Astrocyte (in vitro differentiated cells and primary cell): ENCODE data around the gene OR52E6. TPM values are rescaled to one million over a fixed set of nuclear protein-coding genes. Genes with fewer than 3 reads are reported as not detected.
A peak's percentile ranks its signal among the peaks of the same experiment; 100 is the strongest.

Experiments used
- DNase-seq: peaks from one replicate; pipeline ENCODE4 v3.0.0-alpha.2; 2010; ENCODE audit warnings: low read depth
- FAIRE-seq: peaks from 2 replicates; lab custom pipeline; 2011; peaks lifted over from hg19 to GRCh38; lab: Jason Lieb, UNC
- H2AFZ ChIP-seq: 2 replicates; pipeline ENCODE4 v1.6.0; 2012; ENCODE audit warnings: low read depth, low read length, inconsistent platforms
- H3K27ac ChIP-seq: 2 replicates; pipeline ENCODE4 v1.5.1; 2011; ENCODE audit warnings: low read depth, low read length, inconsistent platforms
- H3K27me3 ChIP-seq: 2 replicates; pipeline ENCODE4 v1.6.0; 2011; ENCODE audit warnings: low read length, inconsistent platforms; ENCODE audit not compliant: insufficient read depth
- H3K36me3 ChIP-seq: 2 replicates; pipeline ENCODE4 v1.5.1; 2011; ENCODE audit warnings: low read length, inconsistent platforms; ENCODE audit not compliant: insufficient read depth
- H3K4me1 ChIP-seq: 2 replicates; pipeline ENCODE4 v1.5.1; 2011; ENCODE audit warnings: low read length, inconsistent platforms; ENCODE audit not compliant: insufficient read depth
- H3K4me2 ChIP-seq: 2 replicates; pipeline ENCODE4 v1.6.0; 2012; ENCODE audit warnings: low read length, inconsistent platforms
- H3K4me3 ChIP-seq: 2 replicates; pipeline ENCODE4 v1.5.1; 2011; ENCODE audit warnings: low read depth, mild to moderate bottlenecking, low read length, inconsistent platforms; ENCODE audit not compliant: insufficient read depth
- H3K79me2 ChIP-seq: 2 replicates; pipeline ENCODE4 v1.6.0; 2012; ENCODE audit warnings: mild to moderate bottlenecking, low read length, inconsistent platforms; ENCODE audit not compliant: insufficient read depth
- H3K9ac ChIP-seq: 2 replicates; pipeline ENCODE4 v1.6.0; 2012; ENCODE audit warnings: mild to moderate bottlenecking, low read length, inconsistent platforms
- H3K9me3 ChIP-seq: 2 replicates; pipeline ENCODE4 v1.5.1; 2012; ENCODE audit warnings: low read depth, mild to moderate bottlenecking, low read length, inconsistent platforms; ENCODE audit not compliant: insufficient read depth
- H4K20me1 ChIP-seq: 2 replicates; pipeline ENCODE4 v1.6.0; 2012; ENCODE audit warnings: low read length, inconsistent platforms; ENCODE audit not compliant: insufficient read depth
- H3K27ac Mint-ChIP-seq: one replicate; pipeline ENCODE4 v1.8.0; 2021; ENCODE audit warnings: mild to moderate bottlenecking, mixed read lengths; ENCODE audit not compliant: unreplicated experiment
- H3K27me3 Mint-ChIP-seq: one replicate; pipeline ENCODE4 v1.8.0; 2021; ENCODE audit warnings: low read depth, mixed read lengths; ENCODE audit not compliant: unreplicated experiment
- H3K36me3 Mint-ChIP-seq: one replicate; pipeline ENCODE4 v1.8.0; 2021; ENCODE audit warnings: low read depth, mixed read lengths; ENCODE audit not compliant: unreplicated experiment
- H3K4me1 Mint-ChIP-seq: one replicate; pipeline ENCODE4 v1.8.0; 2021; ENCODE audit warnings: low read depth, mixed read lengths; ENCODE audit not compliant: unreplicated experiment
- H3K4me3 Mint-ChIP-seq: one replicate; pipeline ENCODE4 v1.8.0; 2021; ENCODE audit warnings: mild to moderate bottlenecking, moderate library complexity, mixed read lengths; ENCODE audit not compliant: unreplicated experiment
- H3K9me3 Mint-ChIP-seq: one replicate; pipeline ENCODE4 v1.8.0; 2021; ENCODE audit warnings: mild to moderate bottlenecking, mixed read lengths; ENCODE audit not compliant: unreplicated experiment
- EZH2 ChIP-seq: IDR thresholded peaks from 2 replicates; pipeline ENCODE4 v1.6.1; 2012; ENCODE audit warnings: mild to moderate bottlenecking, low read length, inconsistent platforms; ENCODE audit not compliant: insufficient read depth
- total RNA-seq: library from RNA; stranded (reverse); gene quantifications from 2 replicates; pipeline ENCODE4 v1.2.1, GENCODE V29; 2021
- TF ChIP-seq, protein P1 (sequence below): IDR thresholded peaks from 2 replicates; pipeline ENCODE4 v1.5.1; 2011; ENCODE audit warnings: low read depth, mild to moderate bottlenecking, inconsistent platforms, low read length, moderate library complexity; ENCODE audit not compliant: insufficient read depth

Gene OR52E6
- total RNA-seq, 1 donor from 2014 or later, result not detected

DNA sequence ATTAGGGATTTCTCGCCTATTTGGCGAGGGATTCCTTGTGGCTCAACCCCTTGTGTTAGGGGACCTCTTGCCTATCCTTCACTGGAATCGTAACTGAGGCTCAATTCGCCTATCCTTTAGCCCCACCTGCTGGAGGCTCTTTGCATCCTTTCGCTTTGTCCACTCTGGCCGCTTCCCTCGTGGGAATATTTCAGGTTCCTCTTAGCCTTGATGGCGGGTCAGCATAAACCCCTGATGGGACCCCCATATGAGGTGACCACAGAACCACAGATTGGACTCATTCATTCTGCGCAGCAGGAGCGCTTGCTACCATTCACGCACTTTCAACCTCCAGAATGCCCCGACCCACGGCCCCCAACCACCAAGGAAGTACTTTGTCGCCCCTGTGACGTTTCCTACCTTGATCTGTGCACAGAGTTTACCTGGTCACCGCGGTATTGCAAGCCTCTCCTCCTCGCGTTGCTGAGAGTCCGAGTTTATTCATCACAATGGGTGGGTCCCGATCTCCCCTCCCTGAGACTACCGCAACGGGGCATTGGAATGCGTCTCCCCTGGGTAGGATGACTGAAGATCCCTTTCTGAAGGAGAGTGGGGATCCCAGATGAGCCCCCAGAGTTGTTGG, 33.1 kb downstream of the OR52E6 start, which contains the start of gene OR52N2:
Gene OR52N2 (plus strand): TSS at position 425 of the 622 bp plus-strand sequence. CDS start 11,412 bp downstream, outside the sequence.
- H3K79me2 ChIP-seq, result no peaks in the 10 kb centered on the region
- peak within 1 kb of the TSS; percentile 68 for H3K9ac ChIP-seq
- FAIRE-seq, result peak; percentile 65
- DNase-seq, result peak; percentile 28
- no peaks in the 10 kb centered on the region for H3K36me3 ChIP-seq
- peak within 1 kb of the TSS; percentile 51 for H3K4me3 ChIP-seq
- Mint-ChIP-seq H3K36me3 (no peaks in the 10 kb centered on the region), H3K27me3 (no peaks in the 10 kb centered on the region), H3K4me1 (no peaks in the 10 kb centered on the region), H3K9me3 (peaks cover 8% of the 10 kb centered on the region), H3K27ac (no peak within 1 kb of the TSS), H3K4me3 (peak within 1 kb of the TSS; percentile 46)
- TF ChIP-seq EZH2, result no peak
- TF ChIP-seq, protein P1, sequence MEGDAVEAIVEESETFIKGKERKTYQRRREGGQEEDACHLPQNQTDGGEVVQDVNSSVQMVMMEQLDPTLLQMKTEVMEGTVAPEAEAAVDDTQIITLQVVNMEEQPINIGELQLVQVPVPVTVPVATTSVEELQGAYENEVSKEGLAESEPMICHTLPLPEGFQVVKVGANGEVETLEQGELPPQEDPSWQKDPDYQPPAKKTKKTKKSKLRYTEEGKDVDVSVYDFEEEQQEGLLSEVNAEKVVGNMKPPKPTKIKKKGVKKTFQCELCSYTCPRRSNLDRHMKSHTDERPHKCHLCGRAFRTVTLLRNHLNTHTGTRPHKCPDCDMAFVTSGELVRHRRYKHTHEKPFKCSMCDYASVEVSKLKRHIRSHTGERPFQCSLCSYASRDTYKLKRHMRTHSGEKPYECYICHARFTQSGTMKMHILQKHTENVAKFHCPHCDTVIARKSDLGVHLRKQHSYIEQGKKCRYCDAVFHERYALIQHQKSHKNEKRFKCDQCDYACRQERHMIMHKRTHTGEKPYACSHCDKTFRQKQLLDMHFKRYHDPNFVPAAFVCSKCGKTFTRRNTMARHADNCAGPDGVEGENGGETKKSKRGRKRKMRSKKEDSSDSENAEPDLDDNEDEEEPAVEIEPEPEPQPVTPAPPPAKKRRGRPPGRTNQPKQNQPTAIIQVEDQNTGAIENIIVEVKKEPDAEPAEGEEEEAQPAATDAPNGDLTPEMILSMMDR, result peak; percentile 78
- H3K4me2 ChIP-seq, result peak within 1 kb of the TSS; percentile 84
- H3K27ac ChIP-seq, result no peak within 1 kb of the TSS
- H4K20me1 ChIP-seq, result no peaks in the 10 kb centered on the region
- H2AFZ ChIP-seq, result peak within 1 kb of the TSS; percentile 73
- H3K27me3 ChIP-seq, result no peaks in the 10 kb centered on the region
- no peaks in the 10 kb centered on the region for H3K9me3 ChIP-seq
- H3K4me1 ChIP-seq, result peaks cover 4% of the 10 kb centered on the region

DNA sequence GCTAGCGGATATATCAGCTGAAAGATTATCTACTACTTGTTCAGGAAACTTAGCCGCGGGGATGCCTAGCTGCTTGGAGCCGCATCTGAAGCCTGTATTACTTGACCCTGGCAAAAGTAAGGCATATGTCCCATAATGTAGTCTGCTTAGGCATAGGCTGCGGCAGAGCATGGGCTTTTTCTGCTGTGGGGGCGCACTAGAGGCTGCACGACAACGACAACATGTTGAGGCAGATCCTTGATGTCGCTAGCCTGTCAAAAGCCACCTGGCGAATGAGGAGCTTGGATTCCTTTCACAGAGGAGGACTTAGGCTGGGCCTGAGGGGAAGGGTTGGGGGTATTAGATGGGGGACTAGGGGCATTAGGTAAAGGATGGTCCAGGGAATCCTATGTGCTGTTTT, 34.1 kb downstream of the OR52E6 start:
- no peaks in the 10 kb centered on the region for H3K4me1 Mint-ChIP-seq
- no peak for FAIRE-seq
- peaks cover 4% of the 10 kb centered on the region for H3K4me1 ChIP-seq
- DNase-seq, result no peak
- no peak overlapping the region for H3K4me2 ChIP-seq
- no peak overlapping the region for H2AFZ ChIP-seq
- H4K20me1 ChIP-seq, result no peaks in the 10 kb centered on the region
- H3K4me3 ChIP-seq, result no peak overlapping the region
- H3K36me3 Mint-ChIP-seq, result no peaks in the 10 kb centered on the region
- no peak overlapping the region for H3K27ac Mint-ChIP-seq
- H3K9ac ChIP-seq, result no peak overlapping the region
- no peak overlapping the region for H3K4me3 Mint-ChIP-seq
- no peaks in the 10 kb centered on the region for H3K9me3 ChIP-seq
- no peaks in the 10 kb centered on the region for H3K36me3 ChIP-seq
- no peak overlapping the region for H3K27ac ChIP-seq
- TF ChIP-seq EZH2, result no peak
- TF ChIP-seq, protein P1, result no peak
- H3K9me3 Mint-ChIP-seq, result peaks cover 13% of the 10 kb centered on the region
- H3K27me3 ChIP-seq, result no peaks in the 10 kb centered on the region
- no peaks in the 10 kb centered on the region for H3K27me3 Mint-ChIP-seq
- no peaks in the 10 kb centered on the region for H3K79me2 ChIP-seq

DNA sequence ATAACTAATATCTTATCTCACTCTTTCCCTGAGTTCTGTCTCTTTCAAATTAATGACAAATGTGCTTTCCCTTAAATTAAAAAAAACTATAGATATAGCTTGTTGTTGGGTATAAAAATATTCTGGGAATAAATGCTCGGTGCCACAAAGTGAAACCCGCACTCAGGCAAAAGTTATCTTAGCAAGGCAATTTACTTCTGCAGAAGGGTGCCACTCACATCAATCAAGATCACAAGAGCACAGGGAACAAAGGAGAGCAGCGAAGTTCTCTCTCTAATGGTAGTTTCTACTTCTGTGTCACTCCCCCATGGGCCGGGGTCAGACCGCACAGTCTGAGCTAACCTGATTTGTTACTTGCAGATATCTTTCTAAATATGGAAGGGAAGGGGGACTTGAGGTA, 37.7 kb downstream of the OR52E6 start:
- H3K9me3 Mint-ChIP-seq, result peaks cover 13% of the 10 kb centered on the region
- H3K4me2 ChIP-seq, result no peak overlapping the region
- H3K4me3 ChIP-seq, result no peak overlapping the region
- H4K20me1 ChIP-seq, result no peaks in the 10 kb centered on the region
- no peaks in the 10 kb centered on the region for H3K9me3 ChIP-seq
- H2AFZ ChIP-seq, result no peak overlapping the region
- H3K36me3 ChIP-seq, result no peaks in the 10 kb centered on the region
- H3K4me1 Mint-ChIP-seq, result no peaks in the 10 kb centered on the region
- no peak overlapping the region for H3K27ac ChIP-seq
- TF ChIP-seq, protein P1, result no peak
- no peak for TF ChIP-seq EZH2
- peaks cover 4% of the 10 kb centered on the region for H3K4me1 ChIP-seq
- H3K4me3 Mint-ChIP-seq, result no peak overlapping the region
- no peak for FAIRE-seq
- no peak overlapping the region for H3K9ac ChIP-seq
- no peaks in the 10 kb centered on the region for H3K36me3 Mint-ChIP-seq
- H3K27ac Mint-ChIP-seq, result no peak overlapping the region
- H3K27me3 ChIP-seq, result no peaks in the 10 kb centered on the region
- no peak for DNase-seq
- no peaks in the 10 kb centered on the region for H3K79me2 ChIP-seq
- no peaks in the 10 kb centered on the region for H3K27me3 Mint-ChIP-seq
